Neural progenitor cell (in vitro differentiated cells): ENCODE results near the gene AP1S1. TPM values are rescaled to one million over a fixed set of nuclear protein-coding genes. Genes with fewer than 3 reads are reported as not detected.
A peak's percentile ranks its signal among the peaks of the same experiment; 100 is the strongest.

Experiments
- DNase-seq: peaks from one replicate; pipeline ENCODE4 v3.0.0-alpha.2; 2016; ENCODE audit warnings: low spot score
- H2AFZ ChIP-seq: fragments of 200-600 bp; sonication (generic); replicated peaks from 2 replicates; pipeline ENCODE4 v1.6.1; 2016; ENCODE audit warnings: antibody characterized with exemption
- H3F3A ChIP-seq: fragments of 200-600 bp; sonication (generic); 2 replicates; pipeline ENCODE4 v1.6.1; 2016; ENCODE audit warnings: antibody characterized with exemption, low read depth
- H3K27ac ChIP-seq: fragments of 200-600 bp; sonication (generic); 2 replicates; pipeline ENCODE4 v1.5.1; 2016; ENCODE audit warnings: mild to moderate bottlenecking
- H3K27me3 ChIP-seq: fragments of 200-600 bp; sonication (generic); 2 replicates; pipeline ENCODE4 v1.6.1; 2016; ENCODE audit warnings: mild to moderate bottlenecking, moderate library complexity
- H3K36me3 ChIP-seq: fragments of 200-600 bp; sonication (generic); 2 replicates; pipeline ENCODE4 v1.5.1; 2016
- H3K4me1 ChIP-seq: fragments of 200-600 bp; sonication (generic); 2 replicates; pipeline ENCODE4 v1.6.1; 2016; ENCODE audit warnings: mixed run types
- H3K4me2 ChIP-seq: fragments of 200-600 bp; sonication (generic); 2 replicates; pipeline ENCODE4 v1.6.1; 2016
- H3K4me3 ChIP-seq: fragments of 200-600 bp; sonication (generic); 2 replicates; pipeline ENCODE4 v1.5.1; 2016
- H3K79me2 ChIP-seq: fragments of 200-600 bp; sonication (generic); 2 replicates; pipeline ENCODE4 v1.6.1; 2016; ENCODE audit warnings: low read depth
- H3K9ac ChIP-seq: fragments of 200-600 bp; sonication (generic); 2 replicates; pipeline ENCODE4 v1.6.1; 2016
- H3K9me3 ChIP-seq: fragments of 200-600 bp; sonication (generic); 2 replicates; pipeline ENCODE4 v1.5.1; 2016; ENCODE audit warnings: low read depth
- H4K20me1 ChIP-seq: fragments of 200-600 bp; sonication (generic); 2 replicates; pipeline ENCODE4 v1.6.1; 2016; ENCODE audit warnings: low read depth
- H3K27ac Mint-ChIP-seq: 3 replicates; pipeline ENCODE4 v1.8.0; 2021; ENCODE audit warnings: mixed read lengths
- H3K27me3 Mint-ChIP-seq: 2 replicates; pipeline ENCODE4 v1.8.0; 2022; ENCODE audit warnings: low read depth, mild to moderate bottlenecking, inconsistent platforms, moderate library complexity, mixed read lengths; ENCODE audit not compliant: insufficient read depth
- H3K36me3 Mint-ChIP-seq: 3 replicates; pipeline ENCODE4 v1.8.0; 2021; ENCODE audit warnings: mixed read lengths
- H3K4me1 Mint-ChIP-seq: 3 replicates; pipeline ENCODE4 v1.8.0; 2021; ENCODE audit warnings: mixed read lengths
- H3K4me3 Mint-ChIP-seq: 3 replicates; pipeline ENCODE4 v1.8.0; 2021; ENCODE audit warnings: mild to moderate bottlenecking, moderate library complexity, mixed read lengths
- H3K9me3 Mint-ChIP-seq: 3 replicates; pipeline ENCODE4 v1.8.0; 2020; ENCODE audit warnings: mixed read lengths
- CTCF ChIP-seq: fragments of 200-600 bp; sonication (generic); IDR thresholded peaks from 2 replicates; pipeline ENCODE4 v1.5.1; 2017; ENCODE audit warnings: antibody characterized with exemption, mild to moderate bottlenecking
- EZH2 ChIP-seq: fragments of 200-600 bp; sonication (generic); IDR thresholded peaks from 2 replicates; pipeline ENCODE4 v1.6.1; 2017; ENCODE audit warnings: antibody characterized with exemption, mild to moderate bottlenecking, moderate library complexity
- EZH2phosphoT487 ChIP-seq: fragments of 200-600 bp; sonication (generic); IDR thresholded peaks from 2 replicates; pipeline ENCODE4 v1.6.1; 2017; ENCODE audit warnings: antibody characterized with exemption
- total RNA-seq: library from RNA; depleted of rRNA; stranded (reverse); fragments of >200 nt; gene quantifications from 2 replicates; pipeline ENCODE4 v1.2.3, GENCODE V29; 2015; ENCODE audit warnings: low replicate concordance

The AP1S1 gene
- total RNA-seq, 1 donor from 2014 or later, result 74.4 TPM

- peaks cover 100% of the 10 kb centered on the region for H3K27me3 ChIP-seq
- TF ChIP-seq CTCF (no peak), EZH2 (peak; percentile 60), EZH2phosphoT487 (peak; percentile 64)
These were observed 16.6 kb downstream of the AP1S1 start for GRCh38 chr7:101170617-101171441.

GRCh38 chr7:101171442-101171837 lies 17.2 kb downstream of the AP1S1 start:
- Histone ChIP-seq H3K27me3 (peaks cover 100% of the 10 kb centered on the region), H3K4me1 (peaks cover 36% of the 10 kb centered on the region), H3K4me3 (no peak overlapping the region), H3K79me2 (no peaks in the 10 kb centered on the region), H3F3A (peaks cover 23% of the 10 kb centered on the region), H4K20me1 (peaks cover 65% of the 10 kb centered on the region), H3K9ac (no peak overlapping the region), H3K4me2 (peak overlapping the region; percentile 77), H3K36me3 (no peaks in the 10 kb centered on the region), H2AFZ (no peak overlapping the region), H3K27ac (no peak overlapping the region), H3K9me3 (no peaks in the 10 kb centered on the region)
- no peaks in the 10 kb centered on the region for H3K36me3 Mint-ChIP-seq
- H3K4me3 Mint-ChIP-seq, result peak overlapping the region; percentile 65
- no peak overlapping the region for H3K27ac Mint-ChIP-seq
- TF ChIP-seq EZH2phosphoT487, result no peak
- peak; percentile 12 for TF ChIP-seq CTCF
- peaks cover 2% of the 10 kb centered on the region for H3K9me3 Mint-ChIP-seq
- DNase-seq, result peak; percentile 40
- H3K4me1 Mint-ChIP-seq, result peaks cover 55% of the 10 kb centered on the region
- peaks cover 85% of the 10 kb centered on the region for H3K27me3 Mint-ChIP-seq

More at GRCh38 chr7:101170617-101171441, 16.6 kb downstream of the AP1S1 start:
- Mint-ChIP-seq H3K27ac (no peak overlapping the region), H3K4me3 (peak overlapping the region; percentile 19), H3K36me3 (no peaks in the 10 kb centered on the region), H3K9me3 (peaks cover under 1% of the 10 kb centered on the region), H3K4me1 (peaks cover 61% of the 10 kb centered on the region), H3K27me3 (peaks cover 84% of the 10 kb centered on the region)
- peaks cover 41% of the 10 kb centered on the region for H3K4me1 ChIP-seq
- H3K27ac ChIP-seq, result no peak overlapping the region
- H3F3A ChIP-seq, result peaks cover 26% of the 10 kb centered on the region
- no peaks in the 10 kb centered on the region for H3K79me2 ChIP-seq
- H2AFZ ChIP-seq, result no peak overlapping the region
- H3K9me3 ChIP-seq, result no peaks in the 10 kb centered on the region
- no peak overlapping the region for H3K4me2 ChIP-seq
- peaks cover 69% of the 10 kb centered on the region for H4K20me1 ChIP-seq
- H3K4me3 ChIP-seq, result no peak overlapping the region
- no peaks in the 10 kb centered on the region for H3K36me3 ChIP-seq
- no peak overlapping the region for H3K9ac ChIP-seq
- no peak for DNase-seq

DNA sequence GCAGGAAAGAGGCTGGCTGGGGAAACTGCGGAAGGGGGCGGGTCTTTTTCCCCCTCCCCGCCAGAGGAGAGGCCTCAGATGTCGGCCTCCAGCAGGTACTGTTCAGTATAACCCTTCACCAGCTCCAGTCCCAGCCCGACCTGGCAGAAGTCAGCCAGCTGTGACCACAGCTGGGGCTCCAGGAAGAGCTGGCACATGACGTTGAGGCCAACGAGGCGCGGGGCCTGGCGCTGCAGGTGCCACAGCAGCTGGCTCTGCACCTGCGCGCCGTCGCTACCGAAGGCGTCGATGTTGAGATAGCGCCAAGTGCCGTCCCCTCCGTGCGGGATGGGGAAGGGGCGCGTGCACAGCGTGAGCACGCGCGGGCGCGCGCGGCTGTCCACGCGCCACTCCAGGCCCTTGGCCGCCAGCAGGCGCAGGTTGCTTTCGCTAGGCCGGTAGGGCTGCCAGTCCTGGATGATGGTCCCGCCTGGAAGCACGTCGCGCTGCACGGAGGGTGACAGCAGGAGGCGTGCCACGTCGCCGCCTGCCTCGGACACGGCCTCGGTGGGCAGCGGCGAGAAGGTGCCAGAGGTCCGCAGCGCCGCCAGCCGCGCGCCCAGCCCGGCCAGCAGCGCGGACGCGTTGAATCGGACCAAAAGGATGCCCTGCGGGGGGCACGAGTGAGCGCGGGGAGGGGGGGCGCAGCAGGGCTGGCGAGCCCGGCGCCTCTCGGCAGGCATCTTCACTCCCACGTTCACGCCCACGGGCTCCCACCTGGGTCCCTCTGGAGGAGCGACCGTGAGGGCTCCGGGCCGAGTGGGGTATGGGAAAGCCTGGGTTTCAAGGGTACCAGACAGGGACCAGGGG lies 18.0 kb downstream of the AP1S1 start:
- Histone ChIP-seq H3K4me3 (peak overlapping the region; percentile 39), H3K79me2 (no peaks in the 10 kb centered on the region), H3K9me3 (no peaks in the 10 kb centered on the region), H3F3A (peaks cover 23% of the 10 kb centered on the region), H3K27ac (no peak overlapping the region), H3K36me3 (no peaks in the 10 kb centered on the region), H3K4me1 (peaks cover 31% of the 10 kb centered on the region), H4K20me1 (peaks cover 60% of the 10 kb centered on the region), H3K4me2 (peak overlapping the region; percentile 77), H3K27me3 (peaks cover 100% of the 10 kb centered on the region), H3K9ac (no peak overlapping the region), H2AFZ (no peak overlapping the region)
- H3K4me3 Mint-ChIP-seq, result peak overlapping the region; percentile 65
- TF ChIP-seq EZH2, result peak; percentile 87
- no peak for TF ChIP-seq CTCF
- TF ChIP-seq EZH2phosphoT487, result peak; percentile 85
- DNase-seq, result peak; percentile 62
- H3K27me3 Mint-ChIP-seq, result peaks cover 87% of the 10 kb centered on the region
- H3K9me3 Mint-ChIP-seq, result peaks cover 2% of the 10 kb centered on the region
- no peak overlapping the region for H3K27ac Mint-ChIP-seq
- no peaks in the 10 kb centered on the region for H3K36me3 Mint-ChIP-seq
- H3K4me1 Mint-ChIP-seq, result peaks cover 49% of the 10 kb centered on the region
